Measurements from ENCODE around the gene SPATS2.

DNA sequence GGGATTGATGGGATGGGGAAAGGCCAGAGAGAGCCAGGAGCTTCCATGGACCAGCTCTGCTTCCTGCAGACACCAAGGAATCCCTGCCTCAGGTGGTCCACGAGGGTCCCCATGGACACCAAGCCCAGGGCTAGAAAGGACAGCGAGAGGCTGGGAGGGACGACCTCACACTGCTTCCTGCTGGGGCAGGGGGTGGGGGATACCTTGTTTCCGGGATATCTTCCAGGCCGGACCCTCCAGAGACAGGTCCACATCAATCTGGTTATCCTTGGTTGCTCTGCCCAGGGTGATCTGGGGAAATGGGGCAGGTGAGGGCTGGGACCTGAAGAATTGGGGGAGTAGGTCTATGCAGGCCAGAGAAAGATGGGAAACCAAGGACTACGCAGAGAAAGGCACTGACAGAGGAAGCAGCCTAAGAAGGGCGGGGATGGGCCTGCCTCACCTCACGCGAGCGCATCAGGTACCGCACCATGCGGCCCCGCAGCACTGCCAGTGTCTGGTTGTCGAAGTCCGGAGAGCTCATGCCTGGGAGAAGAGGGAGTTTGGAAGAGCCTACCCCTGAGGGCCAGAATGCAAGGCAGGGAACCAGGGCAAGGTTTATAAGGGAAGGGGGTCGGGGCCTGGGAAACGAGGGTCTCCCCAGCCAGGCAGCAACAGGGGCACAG is 191.9 kb downstream of the SPATS2 start:
- TF ChIP-seq, protein P1, sequence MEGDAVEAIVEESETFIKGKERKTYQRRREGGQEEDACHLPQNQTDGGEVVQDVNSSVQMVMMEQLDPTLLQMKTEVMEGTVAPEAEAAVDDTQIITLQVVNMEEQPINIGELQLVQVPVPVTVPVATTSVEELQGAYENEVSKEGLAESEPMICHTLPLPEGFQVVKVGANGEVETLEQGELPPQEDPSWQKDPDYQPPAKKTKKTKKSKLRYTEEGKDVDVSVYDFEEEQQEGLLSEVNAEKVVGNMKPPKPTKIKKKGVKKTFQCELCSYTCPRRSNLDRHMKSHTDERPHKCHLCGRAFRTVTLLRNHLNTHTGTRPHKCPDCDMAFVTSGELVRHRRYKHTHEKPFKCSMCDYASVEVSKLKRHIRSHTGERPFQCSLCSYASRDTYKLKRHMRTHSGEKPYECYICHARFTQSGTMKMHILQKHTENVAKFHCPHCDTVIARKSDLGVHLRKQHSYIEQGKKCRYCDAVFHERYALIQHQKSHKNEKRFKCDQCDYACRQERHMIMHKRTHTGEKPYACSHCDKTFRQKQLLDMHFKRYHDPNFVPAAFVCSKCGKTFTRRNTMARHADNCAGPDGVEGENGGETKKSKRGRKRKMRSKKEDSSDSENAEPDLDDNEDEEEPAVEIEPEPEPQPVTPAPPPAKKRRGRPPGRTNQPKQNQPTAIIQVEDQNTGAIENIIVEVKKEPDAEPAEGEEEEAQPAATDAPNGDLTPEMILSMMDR (IDR thresholded peaks at IDR 0.05; ENCODE audit: low read depth, low read length, poor library complexity, severe bottlenecking) = no peak
- TF ChIP-seq EZH2phosphoT487 (IDR thresholded peaks at IDR 0.05; ENCODE audit: borderline replicate concordance, low read length) = no peak
